NCI-H2107 treated with DMSO at 0.1 percent for 48 hours (cell line): ENCODE data around the gene ZC3H8.

Experiments used
- DNase-seq: peaks from one replicate; lab custom pipeline; 2025; ENCODE audit not compliant: unreplicated experiment; lab: John Stamatoyannopoulos, UW

Gene ZC3H8

GRCh38 chr2:112165296-112165695, 89.5 kb downstream of the ZC3H8 start:
- DNase-seq: no peak

- DNase-seq: no peak
Observed at GRCh38 chr2:112164876-112165275, 90.0 kb downstream of the ZC3H8 start.

GRCh38 chr2:112163541-112163981, 91.3 kb downstream of the ZC3H8 start:
- DNase-seq: no peak

GRCh38 chr2:112162956-112163355, 91.9 kb downstream of the ZC3H8 start:
- no peak for DNase-seq

- no peak for DNase-seq
Observed at GRCh38 chr2:112162341-112162740, 92.5 kb downstream of the ZC3H8 start.
